PC-3 (cell line): Measurements from ENCODE around the gene PCNX2. TPM values are rescaled to one million over a fixed set of nuclear protein-coding genes. Genes with fewer than 3 reads are reported as not detected.

ENCODE experiments used
- ATAC-seq: fragments of 200-7000 bp; cut with Tn5 transposase; 2 replicates; pipeline ENCODE4 v1.9.1; 2020; ENCODE audit warnings: mild to moderate bottlenecking, moderate library complexity
- BruUV-seq: library from RNA; stranded (reverse); fragments of 400-500 nt; replicated peaks from 2 replicates; lab custom pipeline; 2021; lab: Mats Ljungman, UMichigan
- CTCF ChIA-PET: fragments of 300-600 bp; sonication (Branson Sonifier 250); formaldehyde crosslinking; loops from one replicate; lab custom pipeline; 2022; ENCODE audit warnings: antibody characterized with exemption; lab: Charles Lee
- POLR2A ChIA-PET: fragments of 300-600 bp; sonication (Branson Sonifier 250); formaldehyde crosslinking; loops from one replicate; lab custom pipeline; 2022; ENCODE audit warnings: antibody characterized with exemption; ENCODE audit not compliant: unreplicated experiment; lab: Charles Lee
- DNase-seq: peaks from one replicate; pipeline ENCODE4 v3.0.0-alpha.2; 2015
- H2AFZ ChIP-seq: fragments of 300-600 bp; sonication (generic); 2 replicates; pipeline ENCODE4 v1.6.0; 2016; ENCODE audit warnings: antibody characterized with exemption, low read length
- H3F3A ChIP-seq: fragments of 300-600 bp; sonication (generic); one replicate; pipeline ENCODE4 v1.6.0; 2017; ENCODE audit warnings: antibody characterized with exemption, low read length, control low read depth, mild to moderate bottlenecking; ENCODE audit not compliant: unreplicated experiment
- H3K27ac ChIP-seq: fragments of 300-600 bp; sonication (generic); 2 replicates; pipeline ENCODE4 v1.5.1; 2016; ENCODE audit warnings: mild to moderate bottlenecking, low read length
- H3K27me3 ChIP-seq: fragments of 300-600 bp; sonication (generic); 2 replicates; pipeline ENCODE4 v1.6.1; 2016; ENCODE audit warnings: low read length, mixed read lengths
- H3K36me3 ChIP-seq: fragments of 300-600 bp; sonication (generic); 2 replicates; pipeline ENCODE4 v1.6.1; 2016; ENCODE audit warnings: low read depth, mixed run types, low read length, mixed read lengths
- H3K4me1 ChIP-seq: fragments of 300-600 bp; sonication (generic); 2 replicates; pipeline ENCODE4 v1.5.1; 2016; ENCODE audit warnings: low read length; ENCODE audit not compliant: insufficient read depth
- H3K4me2 ChIP-seq: fragments of 300-600 bp; sonication (generic); 2 replicates; pipeline ENCODE4 v1.6.0; 2016; ENCODE audit warnings: low read length
- H3K4me3 ChIP-seq: fragments of 300-600 bp; sonication (generic); 2 replicates; pipeline ENCODE4 v1.5.1; 2016; ENCODE audit warnings: mild to moderate bottlenecking, low read length, mixed read lengths
- H3K79me2 ChIP-seq: fragments of 300-600 bp; sonication (generic); 2 replicates; pipeline ENCODE4 v1.6.1; 2017; ENCODE audit warnings: low read length, mixed read lengths
- H3K9ac ChIP-seq: fragments of 300-600 bp; sonication (generic); 2 replicates; pipeline ENCODE4 v1.6.0; 2016; ENCODE audit warnings: mild to moderate bottlenecking, low read length
- H3K9me2 ChIP-seq: fragments of 300-600 bp; sonication (generic); replicated peaks from 2 replicates; pipeline ENCODE4 v1.6.1; 2016; ENCODE audit warnings: mixed run types, low read length, mixed read lengths
- H3K9me3 ChIP-seq: fragments of 300-600 bp; sonication (generic); 2 replicates; pipeline ENCODE4 v1.6.1; 2016; ENCODE audit warnings: low read length, mixed read lengths
- H4K20me1 ChIP-seq: fragments of 300-600 bp; sonication (generic); 2 replicates; pipeline ENCODE4 v1.6.1; 2016; ENCODE audit warnings: low read length, mixed read lengths
- CTCF ChIP-seq: fragments of 300-600 bp; sonication (generic); conservative IDR thresholded peaks from 2 replicates; pipeline ENCODE4 v1.5.1; 2017; ENCODE audit warnings: antibody characterized with exemption, low read depth, mild to moderate bottlenecking, low read length
- EZH2 ChIP-seq: fragments of 300-600 bp; sonication (generic); IDR thresholded peaks from one replicate; pipeline ENCODE4 v1.6.1; 2017; ENCODE audit warnings: antibody characterized with exemption, mild to moderate bottlenecking, low read length; ENCODE audit not compliant: unreplicated experiment
- EZH2phosphoT487 ChIP-seq: fragments of 300-600 bp; sonication (generic); IDR thresholded peaks from 2 replicates; pipeline ENCODE4 v1.6.1; 2018; ENCODE audit warnings: mild to moderate bottlenecking, antibody characterized with exemption, low read length, borderline replicate concordance
- intact Hi-C: fragments of 100-400 bp; cut with micrococcal nuclease; formaldehyde crosslinking; loops from 2 replicates; pipeline ENCODE4 v1.9.0; 2023
- total RNA-seq: library from RNA; depleted of rRNA; stranded (reverse); fragments of >200 nt; gene quantifications from 2 replicates; pipeline ENCODE4 v1.2.3, GENCODE V29; 2014

The PCNX2 gene
- total RNA-seq, 1 experiment from 2014 or later, result 17.3 TPM

GRCh38 chr1:233015965-233016364, 279.6 kb downstream of the PCNX2 start:
- DNase-seq (no peak), ATAC-seq (no peak)
- no peaks in the 10 kb centered on the region for H4K20me1 ChIP-seq
- H3K4me3 ChIP-seq, result no peak overlapping the region
- H3K79me2 ChIP-seq, result no peaks in the 10 kb centered on the region
- CTCF ChIA-PET, result no interaction called here
- POLR2A ChIA-PET, result no interaction called here
- no peaks in the 10 kb centered on the region for H3K9me2 ChIP-seq
- TF ChIP-seq EZH2phosphoT487, result no peak
- no peak for TF ChIP-seq EZH2
- no peaks in the 10 kb centered on the region for H3K9me3 ChIP-seq
- H3K36me3 ChIP-seq, result no peaks in the 10 kb centered on the region; the same call in 1 of the 2 replicates
- no peaks in the 10 kb centered on the region for H3K27me3 ChIP-seq
- no peaks in the 10 kb centered on the region for H3F3A ChIP-seq
- intact Hi-C loops, result no loop called here
- H3K27ac ChIP-seq, result no peak overlapping the region
- H3K4me1 ChIP-seq, result no peaks in the 10 kb centered on the region
- no TSS peak for BruUV-seq
- H3K9ac ChIP-seq, result no peak overlapping the region
- H2AFZ ChIP-seq, result no peak overlapping the region
- no peak overlapping the region for H3K4me2 ChIP-seq

- Histone ChIP-seq H3K4me3 (no peak overlapping the region), H4K20me1 (0 out of 2 replicates have a peak, but pooled peaks cover 5% of the 10 kb centered on the region), H3K27ac (no peak overlapping the region), H3K27me3 (no peaks in the 10 kb centered on the region), H3F3A (peaks cover 6% of the 10 kb centered on the region), H3K4me1 (peaks cover 14% of the 10 kb centered on the region), H3K9ac (no peak overlapping the region), H3K9me3 (no peaks in the 10 kb centered on the region), H3K79me2 (no peaks in the 10 kb centered on the region), H3K4me2 (no peak overlapping the region), H2AFZ (no peak overlapping the region), H3K36me3 (no peaks in the 10 kb centered on the region; the same call in 1 of the 2 replicates), H3K9me2 (no peaks in the 10 kb centered on the region)
- no TSS peak for BruUV-seq
- ChIA-PET CTCF (no interaction called here), POLR2A (interaction anchor here (0.6 kb wide), 1 partner anchor 250 kb away, joined by 8 read pairs; no protein-coding TSS in a partner anchor)
- no peak for TF ChIP-seq EZH2phosphoT487
- TF ChIP-seq EZH2, result no peak
- TF ChIP-seq CTCF, result no peak
- intact Hi-C loops, result no loop called here
- ATAC-seq, result no peak
- no peak for DNase-seq
Measured at GRCh38 chr1:233012021-233012420, 283.5 kb downstream of the PCNX2 start.

- H3K4me1 ChIP-seq, result peaks cover 21% of the 10 kb centered on the region
- TF ChIP-seq EZH2phosphoT487 (no peak), EZH2 (no peak), CTCF (no peak)
- H3K79me2 ChIP-seq, result no peaks in the 10 kb centered on the region
- no peaks in the 10 kb centered on the region; the same call in 1 of the 2 replicates for H3K36me3 ChIP-seq
- POLR2A ChIA-PET, result no interaction called here
- CTCF ChIA-PET, result no interaction called here
- no peak overlapping the region for H3K4me3 ChIP-seq
- no TSS peak for BruUV-seq
- no peak overlapping the region for H3K9ac ChIP-seq
- peak overlapping the region; percentile 28; the same call in 1 of the 2 replicates for H3K4me2 ChIP-seq
- H3K27me3 ChIP-seq, result no peaks in the 10 kb centered on the region
- DNase-seq (peak; percentile 76), ATAC-seq (peak; percentile 81)
- H3K9me2 ChIP-seq, result no peaks in the 10 kb centered on the region
- H3K27ac ChIP-seq, result no peak overlapping the region
- H3K9me3 ChIP-seq, result no peaks in the 10 kb centered on the region
- 0 out of 2 replicates have a peak, but pooled peaks cover 5% of the 10 kb centered on the region for H4K20me1 ChIP-seq
- intact Hi-C loops, result no loop called here
- peaks cover 6% of the 10 kb centered on the region for H3F3A ChIP-seq
- no peak overlapping the region for H2AFZ ChIP-seq
Measured at GRCh38 chr1:233010146-233010545, 285.4 kb downstream of the PCNX2 start.
